Nephron (organoid): ENCODE results near the gene E2F3.
A peak's percentile ranks its signal among the peaks of the same experiment; 100 is the strongest.

Experiments
- H3K27ac Mint-ChIP-seq, 3 experiments: 2 replicates each; pipeline ENCODE4 v1.8.0; 2020; ENCODE audit warnings: mixed read lengths in 3 of 3, mild to moderate bottlenecking in 2 of 3, moderate library complexity in 1 of 3
- H3K27me3 Mint-ChIP-seq: 2 replicates; pipeline ENCODE4 v1.8.0; 2021; ENCODE audit warnings: low read depth, mild to moderate bottlenecking, moderate library complexity, mixed read lengths
- H3K36me3 Mint-ChIP-seq: 2 replicates; pipeline ENCODE4 v1.8.0; 2020; ENCODE audit warnings: low read depth, mixed read lengths
- H3K4me1 Mint-ChIP-seq: 2 replicates; pipeline ENCODE4 v1.8.0; 2020; ENCODE audit warnings: mixed read lengths
- H3K4me3 Mint-ChIP-seq, 3 experiments: 2 replicates each; pipeline ENCODE4 v1.8.0; 2020; ENCODE audit warnings: mild to moderate bottlenecking in 3 of 3, mixed read lengths in 3 of 3, moderate library complexity in 2 of 3
- H3K9me3 Mint-ChIP-seq: 2 replicates; pipeline ENCODE4 v1.8.0; 2020; ENCODE audit warnings: mixed read lengths
- CTCF ChIP-seq, 3 experiments: fragments of 200-600 bp; sonication (generic); IDR thresholded peaks; one replicate each; pipeline ENCODE4 v1.5.0; 2021; ENCODE audit warnings: antibody characterized with exemption in 3 of 3; ENCODE audit not compliant: unreplicated experiment in 3 of 3

E2F3 gene

GRCh38 chr6:20436719-20437118 is 35.0 kb downstream of the E2F3 start:
- H3K27ac Mint-ChIP-seq, result no peak overlapping the region
- no peaks in the 10 kb centered on the region for H3K27me3 Mint-ChIP-seq
- no peak for TF ChIP-seq CTCF (IDR thresholded peaks at IDR 0.05; ENCODE audit: unreplicated experiment in 3 of 3)
- H3K36me3 Mint-ChIP-seq, result peaks cover 47% of the 10 kb centered on the region
- no peaks in the 10 kb centered on the region for H3K9me3 Mint-ChIP-seq
- peaks cover 42% of the 10 kb centered on the region for H3K4me1 Mint-ChIP-seq
- no peak overlapping the region for H3K4me3 Mint-ChIP-seq

- Mint-ChIP-seq H3K36me3 (peaks cover 46% of the 10 kb centered on the region), H3K4me3 (no peak overlapping the region), H3K9me3 (no peaks in the 10 kb centered on the region), H3K27ac (no peak overlapping the region), H3K4me1 (peaks cover 47% of the 10 kb centered on the region), H3K27me3 (no peaks in the 10 kb centered on the region)
- no peak for TF ChIP-seq CTCF (IDR thresholded peaks at IDR 0.05; ENCODE audit: unreplicated experiment in 3 of 3)
Measured at GRCh38 chr6:20437639-20438038, 36.0 kb downstream of the E2F3 start.

GRCh38 chr6:20438462-20439070 is 36.9 kb downstream of the E2F3 start:
- Mint-ChIP-seq H3K4me1 (peaks cover 38% of the 10 kb centered on the region), H3K27ac (peak overlapping the region in 2 of 3 experiments; percentile 1 to 31), H3K36me3 (peaks cover 41% of the 10 kb centered on the region), H3K9me3 (no peaks in the 10 kb centered on the region), H3K27me3 (no peaks in the 10 kb centered on the region), H3K4me3 (no peak overlapping the region)
- TF ChIP-seq CTCF (IDR thresholded peaks at IDR 0.05; ENCODE audit: unreplicated experiment in 3 of 3), result no peak

GRCh38 chr6:20439558-20439957 is 37.9 kb downstream of the E2F3 start:
- Mint-ChIP-seq H3K4me3 (no peak overlapping the region), H3K27ac (peak overlapping the region in 2 of 3 experiments; percentile 61 to 76), H3K27me3 (no peaks in the 10 kb centered on the region), H3K36me3 (peaks cover 37% of the 10 kb centered on the region), H3K4me1 (peaks cover 33% of the 10 kb centered on the region), H3K9me3 (no peaks in the 10 kb centered on the region)
- no peak for TF ChIP-seq CTCF (IDR thresholded peaks at IDR 0.05; ENCODE audit: unreplicated experiment in 3 of 3)

GRCh38 chr6:20440296-20440695 is 38.6 kb downstream of the E2F3 start:
- Mint-ChIP-seq H3K27me3 (no peaks in the 10 kb centered on the region), H3K27ac (peak overlapping the region; percentile 61 to 76 (median 72)), H3K36me3 (peaks cover 36% of the 10 kb centered on the region), H3K9me3 (no peaks in the 10 kb centered on the region), H3K4me1 (peaks cover 33% of the 10 kb centered on the region), H3K4me3 (no peak overlapping the region)
- TF ChIP-seq CTCF (IDR thresholded peaks at IDR 0.05; ENCODE audit: unreplicated experiment in 3 of 3), result no peak

- Mint-ChIP-seq H3K9me3 (no peaks in the 10 kb centered on the region), H3K27me3 (no peaks in the 10 kb centered on the region), H3K4me1 (peaks cover 33% of the 10 kb centered on the region), H3K4me3 (no peak overlapping the region), H3K36me3 (peaks cover 38% of the 10 kb centered on the region), H3K27ac (peak overlapping the region; percentile 19 to 87 (median 61))
- no peak for TF ChIP-seq CTCF (IDR thresholded peaks at IDR 0.05; ENCODE audit: unreplicated experiment in 3 of 3)
Measured at GRCh38 chr6:20441236-20441635, 39.6 kb downstream of the E2F3 start.
